Measurements from ENCODE around the gene SLC35E3. TPM values are rescaled to one million over a fixed set of nuclear protein-coding genes. Genes with fewer than 3 reads are reported as not detected.

Gene SLC35E3
- total and polyA plus RNA-seq, 8 donors = 6.3 to 21.5 (median 18.1) TPM

GRCh38 chr12:68781728-68782127 is 35.8 kb downstream of the SLC35E3 start:
- no peaks in the 10 kb centered on the region for H3K9me3 ChIP-seq
- H3K27me3 ChIP-seq = no peaks in the 10 kb centered on the region
- no peak for ATAC-seq
- H3K27ac ChIP-seq = no peak overlapping the region
- peaks cover 0 to 35% of the 10 kb centered on the region in 2 donors for H3K4me1 ChIP-seq
- DNase-seq = no peak
- no peak for TF ChIP-seq CTCF (IDR thresholded peaks at IDR 0.05)
- intact Hi-C loops (cut with DNase I) = no loop called here
- H3K4me3 ChIP-seq = no peak overlapping the region
- H3K36me3 ChIP-seq = no peaks in the 10 kb centered on the region

GRCh38 chr12:68784015-68784414 is 38.0 kb downstream of the SLC35E3 start:
- DNase-seq = peak in 1 of 4 donors; percentile 47
- Histone ChIP-seq H3K36me3 (no peaks in the 10 kb centered on the region), H3K4me3 (no peak overlapping the region), H3K4me1 (peaks cover 0 to 53% of the 10 kb centered on the region in 2 donors), H3K9me3 (no peaks in the 10 kb centered on the region), H3K27me3 (no peaks in the 10 kb centered on the region), H3K27ac (peak overlapping the region in 1 of 2 donors; percentile 85)
- peak; percentile 54 for ATAC-seq
- intact Hi-C loops (cut with DNase I) = no loop called here
- TF ChIP-seq CTCF (IDR thresholded peaks at IDR 0.05) = no peak

- Histone ChIP-seq H3K4me1 (peaks cover 0 to 53% of the 10 kb centered on the region in 2 donors), H3K27me3 (no peaks in the 10 kb centered on the region), H3K36me3 (no peaks in the 10 kb centered on the region), H3K4me3 (no peak overlapping the region), H3K27ac (peak overlapping the region in 1 of 2 donors; percentile 85), H3K9me3 (no peaks in the 10 kb centered on the region)
- ATAC-seq (peak; percentile 15), DNase-seq (no peak)
- no peak for TF ChIP-seq CTCF (IDR thresholded peaks at IDR 0.05)
- intact Hi-C loops (cut with DNase I) = no loop called here
These were observed 39.4 kb downstream of the SLC35E3 start for GRCh38 chr12:68785358-68785757.

- DNase-seq = no peak
- peak overlapping the region in 1 of 2 donors; percentile 85 for H3K27ac ChIP-seq
These were observed 39.8 kb downstream of the SLC35E3 start for GRCh38 chr12:68785823-68786222.

GRCh38 chr12:68786929-68787328 is 41.0 kb downstream of the SLC35E3 start:
- no peak for TF ChIP-seq CTCF (IDR thresholded peaks at IDR 0.05)
- no peaks in the 10 kb centered on the region for H3K9me3 ChIP-seq
- H3K27ac ChIP-seq = peak overlapping the region; percentile 60 to 85
- no peaks in the 10 kb centered on the region for H3K36me3 ChIP-seq
- H3K4me3 ChIP-seq = no peak overlapping the region
- H3K4me1 ChIP-seq = peaks cover 0 to 53% of the 10 kb centered on the region in 2 donors
- ATAC-seq (peak; percentile 33), DNase-seq (no peak)
- intact Hi-C loops (cut with DNase I) = no loop called here
- H3K27me3 ChIP-seq = no peaks in the 10 kb centered on the region

More at GRCh38 chr12:68785823-68786222, 39.8 kb downstream of the SLC35E3 start:
- Histone ChIP-seq H3K4me3 (no peak overlapping the region), H3K27me3 (no peaks in the 10 kb centered on the region), H3K9me3 (no peaks in the 10 kb centered on the region), H3K36me3 (no peaks in the 10 kb centered on the region), H3K4me1 (peaks cover 0 to 53% of the 10 kb centered on the region in 2 donors)
- intact Hi-C loops (cut with DNase I) = no loop called here
- ATAC-seq = no peak
- no peak for TF ChIP-seq CTCF (IDR thresholded peaks at IDR 0.05)

Measured in left lung (tissue), 10 donors.